ENCODE results near the gene NPR3. TPM values are rescaled to one million over a fixed set of nuclear protein-coding genes. Genes with fewer than 3 reads are reported as not detected.

The NPR3 gene
- total RNA-seq, 3 donors from 2014 or later = 1.9 to 44.2 (median 2.0) TPM

GRCh38 chr5:32734827-32735378, 23.8 kb downstream of the NPR3 start:
- no peak overlapping the region for H3K27ac ChIP-seq
- intact Hi-C loops (cut with DNase I; ENCODE audit: low total_unique reads) = no loop called here
- DNase-seq (ENCODE audit: low spot score in 2 of 2) = no peak
- no peak overlapping the region for H3K4me3 ChIP-seq
- H3K27me3 ChIP-seq = no peaks in the 10 kb centered on the region
- no peaks in the 10 kb centered on the region for H3K4me1 ChIP-seq
- no peaks in the 10 kb centered on the region for H3K36me3 ChIP-seq
- TF ChIP-seq POLR2AphosphoS5 (IDR thresholded peaks at IDR 0.05) (no peak), CTCF (IDR thresholded peaks at IDR 0.05) (no peak), POLR2A (IDR thresholded peaks at IDR 0.05) (no peak)
- H3K9me3 ChIP-seq = no peaks in the 10 kb centered on the region

DNA sequence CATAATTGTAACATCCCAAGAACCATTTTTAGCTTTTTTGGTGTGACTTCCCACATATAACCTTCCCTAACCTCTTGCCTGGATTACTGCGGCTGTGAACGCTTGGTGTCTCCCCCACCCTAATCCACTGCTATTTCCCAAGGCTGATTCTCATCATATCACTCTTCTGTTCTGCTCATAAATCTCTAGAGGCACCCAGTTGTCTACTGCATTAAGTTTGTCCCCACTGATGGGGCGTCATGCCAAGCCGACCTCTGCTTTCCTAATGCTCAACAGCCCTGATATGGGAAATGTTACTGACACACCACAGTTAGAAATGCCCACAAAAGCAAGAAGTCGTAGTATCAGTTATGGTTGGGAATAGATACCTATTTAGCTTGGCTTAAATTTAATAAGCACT, 24.4 kb downstream of the NPR3 start:
- Histone ChIP-seq H3K4me1 (no peaks in the 10 kb centered on the region), H3K9me3 (no peaks in the 10 kb centered on the region), H3K27me3 (no peaks in the 10 kb centered on the region), H3K36me3 (no peaks in the 10 kb centered on the region), H3K4me3 (no peak overlapping the region), H3K27ac (no peak overlapping the region)
- intact Hi-C loops (cut with DNase I; ENCODE audit: low total_unique reads) = no loop called here
- no peak for DNase-seq (ENCODE audit: low spot score in 2 of 2)
- TF ChIP-seq POLR2A (IDR thresholded peaks at IDR 0.05) (no peak), CTCF (IDR thresholded peaks at IDR 0.05) (no peak), POLR2AphosphoS5 (IDR thresholded peaks at IDR 0.05) (no peak)

DNA sequence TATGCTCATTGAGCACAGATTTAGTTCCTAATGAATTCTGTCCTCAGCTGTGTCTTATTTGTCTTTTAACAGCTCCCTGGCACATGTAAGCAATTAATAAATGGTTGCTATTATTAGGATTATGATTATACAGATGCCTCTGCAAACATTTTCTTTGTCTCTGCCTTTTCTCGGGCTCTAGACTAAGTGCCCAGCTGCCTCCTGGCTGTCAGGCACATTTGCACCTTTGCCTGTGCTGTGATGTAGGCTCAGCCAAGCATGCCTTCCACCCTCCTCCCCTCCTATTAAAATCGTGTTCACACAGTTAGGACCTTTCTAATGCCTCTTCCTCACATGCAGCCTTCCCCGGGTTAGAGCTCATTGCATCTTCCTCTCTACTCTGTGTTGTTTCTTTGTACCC, 25.7 kb downstream of the NPR3 start:
- Histone ChIP-seq H3K36me3 (no peaks in the 10 kb centered on the region), H3K4me3 (no peak overlapping the region), H3K27ac (no peak overlapping the region), H3K27me3 (no peaks in the 10 kb centered on the region), H3K4me1 (no peaks in the 10 kb centered on the region), H3K9me3 (no peaks in the 10 kb centered on the region)
- intact Hi-C loops (cut with DNase I; ENCODE audit: low total_unique reads) = no loop called here
- no peak for TF ChIP-seq POLR2AphosphoS5 (IDR thresholded peaks at IDR 0.05)
- no peak for TF ChIP-seq CTCF (IDR thresholded peaks at IDR 0.05)
- no peak for TF ChIP-seq POLR2A (IDR thresholded peaks at IDR 0.05)
- DNase-seq (ENCODE audit: low spot score in 2 of 2) = no peak

DNA sequence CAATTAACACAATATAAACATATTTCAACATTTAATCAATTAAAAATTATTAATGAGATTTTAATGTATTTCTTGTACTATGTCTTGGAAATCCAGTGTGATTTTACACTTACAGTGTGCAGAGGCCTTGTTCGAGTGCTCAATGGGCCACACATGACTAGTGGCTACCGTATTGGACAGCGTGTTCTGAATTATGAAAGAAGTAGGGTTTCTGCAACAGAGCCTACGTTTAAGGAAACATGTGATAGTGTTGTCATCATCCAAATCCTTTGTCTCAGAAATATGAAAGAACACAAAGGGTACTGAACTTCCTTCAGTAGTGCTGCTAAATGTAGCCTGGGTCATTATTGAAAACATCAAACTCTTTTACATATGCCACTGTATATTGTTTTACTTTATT, 29.5 kb downstream of the NPR3 start:
- TF ChIP-seq POLR2AphosphoS5 (IDR thresholded peaks at IDR 0.05) (no peak), POLR2A (IDR thresholded peaks at IDR 0.05) (no peak), CTCF (IDR thresholded peaks at IDR 0.05) (no peak)
- no peak for DNase-seq (ENCODE audit: low spot score in 2 of 2)
- H3K9me3 ChIP-seq = no peaks in the 10 kb centered on the region
- no peaks in the 10 kb centered on the region for H3K27me3 ChIP-seq
- no peak overlapping the region for H3K27ac ChIP-seq
- H3K4me3 ChIP-seq = no peak overlapping the region
- no peaks in the 10 kb centered on the region for H3K36me3 ChIP-seq
- H3K4me1 ChIP-seq = no peaks in the 10 kb centered on the region
- intact Hi-C loops (cut with DNase I; ENCODE audit: low total_unique reads) = no loop called here

DNA sequence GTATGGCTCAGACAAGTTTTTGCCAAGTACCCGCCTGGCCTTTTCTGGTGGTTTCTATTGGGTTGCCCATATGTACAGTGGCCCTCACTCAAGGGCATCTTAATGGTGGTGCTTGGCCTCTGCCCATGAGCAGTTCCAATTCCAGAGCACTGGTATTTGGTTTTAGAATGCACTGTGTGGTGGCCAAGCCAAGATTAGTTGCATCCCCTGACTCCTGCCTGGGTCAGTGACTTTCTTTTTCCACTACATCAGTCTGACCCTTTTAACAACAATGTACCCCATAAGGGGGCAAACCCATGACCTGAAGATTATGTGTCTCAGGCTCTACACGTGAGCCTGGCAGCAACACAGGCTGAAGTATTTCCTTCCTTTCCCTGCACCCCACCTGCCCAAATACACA, 34.2 kb downstream of the NPR3 start:
- TF ChIP-seq POLR2A (IDR thresholded peaks at IDR 0.05) = no peak
- no peak for TF ChIP-seq POLR2AphosphoS5 (IDR thresholded peaks at IDR 0.05)
- TF ChIP-seq CTCF (IDR thresholded peaks at IDR 0.05) = no peak
- no peak overlapping the region for H3K27ac ChIP-seq
- intact Hi-C loops (cut with DNase I; ENCODE audit: low total_unique reads) = no loop called here

More for the DNA sequence above, 34.2 kb downstream of the NPR3 start:
- Histone ChIP-seq H3K36me3 (no peaks in the 10 kb centered on the region), H3K4me1 (no peaks in the 10 kb centered on the region), H3K27me3 (no peaks in the 10 kb centered on the region), H3K9me3 (peaks cover 3 to 16% of the 10 kb centered on the region in 2 donors), H3K4me3 (no peak overlapping the region)
- DNase-seq (ENCODE audit: low spot score in 2 of 2) = no peak

Measured in breast epithelium (tissue), 4 donors.